Transverse colon (tissue), 4 donors: Measurements from ENCODE around the gene HOXB4. TPM values are rescaled to one million over a fixed set of nuclear protein-coding genes. Genes with fewer than 3 reads are reported as not detected.

Experiments
- DNase-seq: peaks from one replicate; pipeline ENCODE4 v3.0.0-alpha.2; 2019
- H3K27ac ChIP-seq, 4 donors: fragments of 200-600 bp; sonication (generic); 2 replicates each; pipeline ENCODE4 v1.5.1; 2016 to 2018; ENCODE audit warnings: inconsistent platforms in 4 of 4
- H3K27me3 ChIP-seq: fragments of 200-600 bp; sonication (generic); 2 replicates; pipeline ENCODE4 v1.5.1; 2017; ENCODE audit warnings: inconsistent platforms
- H3K36me3 ChIP-seq, 4 donors: fragments of 200-600 bp; sonication (generic); 2 replicates each; pipeline ENCODE4 v1.5.1; 2017 to 2019; ENCODE audit warnings: inconsistent platforms in 4 of 4
- H3K4me1 ChIP-seq, 4 donors: fragments of 200-600 bp; sonication (generic); 2 replicates each; pipeline ENCODE4 v1.5.1; 2017 to 2020; ENCODE audit warnings: inconsistent platforms in 4 of 4
- H3K4me3 ChIP-seq, 4 donors: fragments of 200-600 bp; sonication (generic); 1 replicate in 1 of 4; 2 replicates in 3 of 4; pipeline versions ENCODE4 v1.5.1 to v1.6.1; 2017 to 2019; ENCODE audit warnings: inconsistent platforms in 4 of 4
- H3K9me3 ChIP-seq, 2 donors: fragments of 200-600 bp; sonication (generic); 2 replicates each; pipeline ENCODE4 v1.5.1; 2017 to 2019; ENCODE audit warnings: inconsistent platforms in 2 of 2
- EP300 ChIP-seq: sonication (generic); formaldehyde crosslinking; IDR thresholded peaks from one replicate; pipeline ENCODE4 v1.6.1; 2017; ENCODE audit warnings: antibody characterized with exemption, low read depth
- POLR2A ChIP-seq: fragments of 450-650 bp; IDR thresholded peaks from one replicate; pipeline ENCODE4 v1.6.1; 2016; ENCODE audit warnings: antibody characterized with exemption, mild to moderate bottlenecking, moderate library complexity
- POLR2AphosphoS5 ChIP-seq, 3 donors: sonication (generic); formaldehyde crosslinking; IDR thresholded peaks; one replicate each; pipeline ENCODE4 v1.6.1; 2016; ENCODE audit warnings: antibody characterized with exemption in 3 of 3
- WGBS, 2 donors: methylation state at CpG; one replicate each; pipeline ENCODE4 v1.1.5; 2018; ENCODE audit warnings: low coverage in 1 of 2; 5-methylcytosine and 5-hydroxymethylcytosine counted together
- in situ Hi-C, 4 donors: fragments of 200-750 bp; cut with MboI; loops; one replicate each; pipeline versions ENCODE4 v1.15.0 to v1.15.1; 2017; ENCODE audit warnings: low sequenced_read_pairs in 3 of 4, low pct_ligation_motif_present in 1 of 4, low pct_unique_long_range_greater_than_20kb in 1 of 4
- intact Hi-C: fragments of 100-400 bp; cut with DNase I; formaldehyde crosslinking; loops from one replicate; pipeline ENCODE4 v1.15.1; 2023; ENCODE audit warnings: low total_unique reads
- total RNA-seq, 4 donors: library from RNA; depleted of rRNA; stranded (reverse); fragments of >200 nt; gene quantifications; one replicate each; pipeline ENCODE4 v1.1.0, GENCODE V29; 2016
- TF ChIP-seq, protein P1 (sequence below), 5 experiments: fragments of 200-600 bp in 3 of 5; fragments of 450-650 bp in 2 of 5; sonication (generic) in 3 of 5; IDR thresholded peaks; 1 replicate in 2 of 5; 2 replicates in 3 of 5; pipeline ENCODE4 v1.5.1; 2016 to 2017; ENCODE audit warnings: antibody characterized with exemption in 5 of 5, inconsistent platforms in 3 of 5, mild to moderate bottlenecking in 2 of 5, moderate library complexity in 1 of 5

The HOXB4 gene
- total RNA-seq, 4 donors from 2014 or later = 1.9 to 4.8 (median 2.0) TPM; not detected in 1

DNA sequence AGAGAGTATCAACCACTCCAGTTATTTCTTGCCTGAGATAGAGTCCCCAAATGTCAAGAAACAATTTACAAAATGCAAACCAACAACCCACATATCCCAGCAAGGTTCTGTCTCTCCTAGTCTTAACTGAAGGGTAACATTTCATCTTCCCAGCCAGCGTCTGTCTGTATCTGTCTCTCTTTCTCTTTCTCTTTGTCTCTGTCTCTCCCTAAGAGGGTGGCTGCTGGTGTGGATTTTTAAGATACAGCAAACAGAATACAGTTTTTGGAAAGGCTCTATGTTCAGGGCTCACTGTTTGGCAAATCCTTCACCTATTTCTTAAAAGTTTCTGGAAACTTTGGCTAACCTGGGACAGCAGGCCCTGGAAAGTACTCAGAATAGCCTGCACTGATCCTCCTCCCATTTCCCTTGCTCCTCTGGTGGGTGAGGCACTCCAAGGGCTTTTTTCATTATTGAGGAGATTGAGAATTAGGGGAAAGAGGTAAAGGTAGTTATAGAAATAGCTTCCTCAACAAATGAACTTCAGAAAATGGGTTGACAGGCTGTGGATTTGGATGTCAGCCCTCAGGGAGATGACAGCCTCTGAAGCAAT is 6.2 kb downstream of the HOXB4 start:
- intact Hi-C loops (no loop called here), in situ Hi-C loops (no loop called here)
- H3K4me1 ChIP-seq = peaks cover 48 to 95% (median 77%) of the 10 kb centered on the region in 4 donors
- no peaks in the 10 kb centered on the region for H3K27me3 ChIP-seq
- no peaks in the 10 kb centered on the region for H3K9me3 ChIP-seq
- WGBS, 2 donors = 68% methylated on average over 1 of the region's 1 CpG; no CpG with 5 or more reads in 1 of the 2 donors
- H3K27ac ChIP-seq = peak overlapping the region; percentile 89 to 95 (median 92)
- TF ChIP-seq EP300 = no peak
- TF ChIP-seq, protein P1, sequence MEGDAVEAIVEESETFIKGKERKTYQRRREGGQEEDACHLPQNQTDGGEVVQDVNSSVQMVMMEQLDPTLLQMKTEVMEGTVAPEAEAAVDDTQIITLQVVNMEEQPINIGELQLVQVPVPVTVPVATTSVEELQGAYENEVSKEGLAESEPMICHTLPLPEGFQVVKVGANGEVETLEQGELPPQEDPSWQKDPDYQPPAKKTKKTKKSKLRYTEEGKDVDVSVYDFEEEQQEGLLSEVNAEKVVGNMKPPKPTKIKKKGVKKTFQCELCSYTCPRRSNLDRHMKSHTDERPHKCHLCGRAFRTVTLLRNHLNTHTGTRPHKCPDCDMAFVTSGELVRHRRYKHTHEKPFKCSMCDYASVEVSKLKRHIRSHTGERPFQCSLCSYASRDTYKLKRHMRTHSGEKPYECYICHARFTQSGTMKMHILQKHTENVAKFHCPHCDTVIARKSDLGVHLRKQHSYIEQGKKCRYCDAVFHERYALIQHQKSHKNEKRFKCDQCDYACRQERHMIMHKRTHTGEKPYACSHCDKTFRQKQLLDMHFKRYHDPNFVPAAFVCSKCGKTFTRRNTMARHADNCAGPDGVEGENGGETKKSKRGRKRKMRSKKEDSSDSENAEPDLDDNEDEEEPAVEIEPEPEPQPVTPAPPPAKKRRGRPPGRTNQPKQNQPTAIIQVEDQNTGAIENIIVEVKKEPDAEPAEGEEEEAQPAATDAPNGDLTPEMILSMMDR (IDR thresholded peaks at IDR 0.05) = no peak
- no peak for TF ChIP-seq POLR2AphosphoS5 (IDR thresholded peaks at IDR 0.05)
- no peak for TF ChIP-seq POLR2A
- no peaks in the 10 kb centered on the region for H3K36me3 ChIP-seq
- no peak for DNase-seq
- H3K4me3 ChIP-seq = peak overlapping the region in 1 of 4 donors; percentile 36

DNA sequence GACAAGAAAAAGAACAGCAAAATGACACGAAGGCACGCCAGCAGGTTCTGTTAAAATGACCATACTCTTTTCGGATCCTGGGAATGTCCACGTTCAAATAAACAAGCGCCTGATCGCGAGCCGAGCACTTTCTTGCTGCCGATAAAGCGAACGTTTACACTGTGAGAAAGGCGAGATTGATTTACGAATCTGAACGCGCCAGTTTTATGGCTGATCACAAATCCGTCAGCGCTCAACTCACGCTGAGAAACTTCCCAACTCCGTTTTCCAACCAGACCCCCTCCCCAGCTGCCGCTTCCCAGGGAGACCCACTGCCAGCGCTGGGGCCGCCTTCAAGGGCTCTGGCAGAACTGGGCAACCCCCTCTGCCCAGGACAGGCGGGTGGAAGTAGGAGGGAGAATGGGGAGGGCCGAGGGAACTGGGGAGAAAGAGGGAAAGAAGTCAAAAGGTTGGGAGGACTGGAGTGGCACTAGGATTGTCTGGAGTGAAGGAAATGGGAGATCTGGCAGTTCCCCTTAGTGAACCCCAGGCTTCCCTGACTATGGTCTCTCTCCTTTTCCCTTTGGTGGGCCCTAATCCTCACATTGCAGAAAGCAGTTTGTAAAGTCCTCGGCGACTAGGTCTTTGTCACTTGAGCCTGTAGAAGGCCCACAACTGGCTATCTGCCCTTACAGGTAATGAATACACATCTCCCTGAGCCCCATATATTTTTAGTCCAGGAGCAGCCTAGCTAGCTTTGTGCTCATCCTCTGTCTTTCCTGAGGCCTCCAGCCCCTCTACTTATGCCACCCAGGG is 6.9 kb downstream of the HOXB4 start:
- peak overlapping the region; percentile 2 to 36 (median 16) for H3K4me3 ChIP-seq
- intact Hi-C loops = no loop called here
- H3K27me3 ChIP-seq = no peaks in the 10 kb centered on the region
- DNase-seq = no peak
- peak overlapping the region; percentile 89 to 95 (median 92) for H3K27ac ChIP-seq
- in situ Hi-C loops = no loop called here
- WGBS, 2 donors = 26 to 55% methylated on average over 17 to 26 of the region's 26 CpGs
- TF ChIP-seq EP300 = no peak
- no peak for TF ChIP-seq POLR2AphosphoS5 (IDR thresholded peaks at IDR 0.05)
- TF ChIP-seq, protein P1 (IDR thresholded peaks at IDR 0.05) = no peak
- TF ChIP-seq POLR2A = no peak
- no peaks in the 10 kb centered on the region for H3K9me3 ChIP-seq
- peaks cover 53 to 95% (median 79%) of the 10 kb centered on the region in 4 donors for H3K4me1 ChIP-seq
- no peaks in the 10 kb centered on the region for H3K36me3 ChIP-seq

DNA sequence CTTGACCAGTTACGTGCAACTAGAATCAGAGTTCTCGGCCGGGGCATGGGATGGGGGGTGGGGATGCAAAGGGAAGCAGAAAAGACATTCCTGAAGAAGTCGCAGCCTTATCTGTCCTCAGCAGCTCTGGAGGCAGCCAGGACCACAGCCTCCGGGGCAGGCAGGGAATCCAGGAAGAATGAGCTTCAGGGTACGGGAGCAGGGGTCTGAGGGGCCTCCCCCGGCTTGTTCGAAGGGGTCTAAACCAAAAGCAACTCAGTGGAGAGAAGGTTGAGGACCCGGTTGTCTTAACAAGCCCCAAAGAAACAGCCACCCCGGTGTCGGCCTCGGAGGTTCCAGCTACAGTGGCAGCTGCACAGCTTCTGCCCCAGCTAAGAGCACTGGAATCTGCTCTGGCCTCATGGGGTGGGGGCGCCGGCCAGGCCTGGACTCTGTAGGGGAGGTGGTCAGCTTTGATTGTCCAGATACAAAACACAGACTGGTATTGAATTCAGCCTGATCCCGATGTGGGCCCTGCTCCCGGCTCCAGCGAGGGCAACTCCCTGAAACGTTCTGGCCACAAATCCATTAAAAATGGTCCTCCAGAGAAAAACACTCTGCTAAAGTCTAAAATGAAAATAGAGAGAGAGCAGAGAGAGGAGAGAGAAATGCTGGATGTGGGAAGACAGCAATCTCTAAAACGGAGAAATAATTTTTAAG is 7.7 kb downstream of the HOXB4 start:
- in situ Hi-C loops = no loop called here
- DNase-seq = no peak
- Histone ChIP-seq H3K4me3 (peak overlapping the region in 3 of 4 donors; percentile 2 to 36 (median 16)), H3K36me3 (no peaks in the 10 kb centered on the region), H3K4me1 (peaks cover 45 to 95% (median 77%) of the 10 kb centered on the region in 4 donors), H3K27ac (peak overlapping the region; percentile 89 to 95 (median 92)), H3K27me3 (no peaks in the 10 kb centered on the region), H3K9me3 (no peaks in the 10 kb centered on the region)
- TF ChIP-seq POLR2AphosphoS5 (IDR thresholded peaks at IDR 0.05) = no peak
- TF ChIP-seq POLR2A = no peak
- TF ChIP-seq, protein P1 (IDR thresholded peaks at IDR 0.05) = no peak
- 49 to 68% methylated on average over 8 to 19 of the region's 19 CpGs for WGBS, 2 donors
- intact Hi-C loops = no loop called here

DNA sequence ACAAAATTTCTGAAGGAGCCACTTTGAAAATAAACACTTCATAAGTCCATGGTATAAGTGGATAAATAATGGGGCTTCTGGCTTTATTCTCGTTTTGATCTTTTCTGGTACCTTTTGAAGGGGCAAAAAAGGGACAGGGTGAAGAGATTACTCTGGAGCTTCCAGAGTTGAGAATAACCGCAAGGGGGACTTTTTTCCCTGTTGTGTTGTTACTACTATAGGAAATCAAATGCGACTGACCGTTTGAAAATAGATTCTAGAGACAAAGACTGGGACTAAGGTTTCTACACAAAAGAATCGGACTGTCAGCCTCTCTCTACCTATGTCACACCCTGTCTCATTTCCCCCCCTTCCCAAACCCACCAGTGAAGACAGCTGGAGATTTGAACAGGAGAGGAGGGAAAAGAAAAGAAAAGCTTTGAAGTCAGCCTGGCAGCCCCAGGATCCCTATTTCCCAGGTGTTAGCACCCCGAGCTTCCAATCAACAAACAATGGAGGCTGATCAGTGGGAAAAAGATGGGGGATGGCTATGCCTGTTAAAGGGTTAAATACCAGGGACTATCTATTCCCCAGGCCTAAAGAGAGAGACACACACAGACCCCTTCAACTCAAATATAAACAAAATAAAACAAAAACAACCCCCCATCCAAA is 8.4 kb downstream of the HOXB4 start:
- TF ChIP-seq, protein P1 (IDR thresholded peaks at IDR 0.05) = peak in 1 of 5 experiments; percentile 20
- TF ChIP-seq POLR2A (no peak), POLR2AphosphoS5 (IDR thresholded peaks at IDR 0.05) (no peak), EP300 (no peak)
- Histone ChIP-seq H3K27me3 (no peaks in the 10 kb centered on the region), H3K4me3 (peak overlapping the region in 3 of 4 donors; percentile 2 to 36 (median 16)), H3K36me3 (no peaks in the 10 kb centered on the region), H3K4me1 (peaks cover 40 to 95% (median 72%) of the 10 kb centered on the region in 4 donors), H3K27ac (peak overlapping the region; percentile 89 to 95 (median 92)), H3K9me3 (no peaks in the 10 kb centered on the region)
- intact Hi-C loops (no loop called here), in situ Hi-C loops (no loop called here)
- WGBS, 2 donors = 49 to 72% methylated on average over 3 to 6 of the region's 6 CpGs
- no peak for DNase-seq
